ENCODE data around the gene CCDC126. TPM values are rescaled to one million over a fixed set of nuclear protein-coding genes. Genes with fewer than 3 reads are reported as not detected.

CCDC126 gene
- total RNA-seq, 2 donors from 2014 or later = 7.6 to 10.6 TPM

DNA sequence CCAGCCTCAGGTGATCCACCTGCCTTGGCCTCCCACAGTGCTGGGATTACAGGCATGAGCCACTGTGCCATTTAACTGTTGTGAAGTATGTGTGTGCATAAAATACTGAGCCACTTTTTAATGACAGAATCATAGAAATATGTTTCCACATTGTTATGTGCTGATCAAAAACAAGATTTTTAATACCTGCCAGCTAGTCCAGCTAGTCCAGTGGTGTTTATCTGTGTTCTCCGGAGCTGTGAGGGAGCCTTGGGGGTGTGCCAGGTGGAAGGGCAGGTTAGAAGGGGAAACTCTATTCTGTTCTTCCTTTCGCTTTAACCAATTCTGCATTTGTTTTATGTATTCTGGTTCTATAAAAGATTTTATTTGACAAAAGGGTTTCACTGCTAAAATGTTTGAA is 89.8 kb downstream of the CCDC126 start:
- Histone ChIP-seq H3K36me3 (no peaks in the 10 kb centered on the region), H3K4me1 (no peaks in the 10 kb centered on the region), H3K27ac (no peak overlapping the region), H3K9ac (ENCODE audit: low read depth in 2 of 2, low read length in 2 of 2) (no peak overlapping the region), H3K27me3 (no peaks in the 10 kb centered on the region), H3K4me3 (no peak overlapping the region), H3K9me3 (no peaks in the 10 kb centered on the region)
- TF ChIP-seq, protein P1, sequence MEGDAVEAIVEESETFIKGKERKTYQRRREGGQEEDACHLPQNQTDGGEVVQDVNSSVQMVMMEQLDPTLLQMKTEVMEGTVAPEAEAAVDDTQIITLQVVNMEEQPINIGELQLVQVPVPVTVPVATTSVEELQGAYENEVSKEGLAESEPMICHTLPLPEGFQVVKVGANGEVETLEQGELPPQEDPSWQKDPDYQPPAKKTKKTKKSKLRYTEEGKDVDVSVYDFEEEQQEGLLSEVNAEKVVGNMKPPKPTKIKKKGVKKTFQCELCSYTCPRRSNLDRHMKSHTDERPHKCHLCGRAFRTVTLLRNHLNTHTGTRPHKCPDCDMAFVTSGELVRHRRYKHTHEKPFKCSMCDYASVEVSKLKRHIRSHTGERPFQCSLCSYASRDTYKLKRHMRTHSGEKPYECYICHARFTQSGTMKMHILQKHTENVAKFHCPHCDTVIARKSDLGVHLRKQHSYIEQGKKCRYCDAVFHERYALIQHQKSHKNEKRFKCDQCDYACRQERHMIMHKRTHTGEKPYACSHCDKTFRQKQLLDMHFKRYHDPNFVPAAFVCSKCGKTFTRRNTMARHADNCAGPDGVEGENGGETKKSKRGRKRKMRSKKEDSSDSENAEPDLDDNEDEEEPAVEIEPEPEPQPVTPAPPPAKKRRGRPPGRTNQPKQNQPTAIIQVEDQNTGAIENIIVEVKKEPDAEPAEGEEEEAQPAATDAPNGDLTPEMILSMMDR (IDR thresholded peaks at IDR 0.05) = no peak
- intact Hi-C loops (cut with DNase I) = no loop called here
- DNase-seq = no peak

GRCh38 chr7:23689165-23689564 is 92.0 kb downstream of the CCDC126 start:
- Histone ChIP-seq H3K4me3 (no peak overlapping the region), H3K27me3 (no peaks in the 10 kb centered on the region), H3K9ac (ENCODE audit: low read depth in 2 of 2, low read length in 2 of 2) (no peak overlapping the region), H3K9me3 (no peaks in the 10 kb centered on the region), H3K4me1 (no peaks in the 10 kb centered on the region), H3K27ac (no peak overlapping the region), H3K36me3 (no peaks in the 10 kb centered on the region)
- TF ChIP-seq, protein P1 (IDR thresholded peaks at IDR 0.05) = no peak
- DNase-seq = no peak
- intact Hi-C loops (cut with DNase I) = no loop called here

DNA sequence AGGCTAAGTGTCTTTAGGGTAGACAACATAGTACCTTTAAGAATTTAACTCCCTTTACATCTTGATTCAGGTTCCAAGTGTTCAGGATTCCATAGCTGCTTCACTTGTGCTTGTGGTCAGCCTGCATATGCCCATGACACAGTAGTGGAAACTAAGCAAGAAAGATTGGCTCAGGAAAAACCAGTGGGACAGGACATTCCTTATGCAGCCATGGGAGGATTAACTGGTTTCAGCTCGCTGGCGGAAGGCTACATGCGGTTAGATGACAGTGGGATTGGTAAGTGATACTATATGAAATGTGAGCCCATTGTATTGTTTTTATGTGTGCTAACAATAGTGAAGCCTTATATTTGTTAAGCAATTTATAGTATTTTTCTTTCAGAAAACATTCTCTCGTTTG is 94.1 kb downstream of the CCDC126 start:
- no peak overlapping the region for H3K9ac ChIP-seq (ENCODE audit: low read depth in 2 of 2, low read length in 2 of 2)
- no peaks in the 10 kb centered on the region for H3K27me3 ChIP-seq
- H3K9me3 ChIP-seq = no peaks in the 10 kb centered on the region
- no peaks in the 10 kb centered on the region for H3K4me1 ChIP-seq
- no peak overlapping the region for H3K27ac ChIP-seq
- H3K4me3 ChIP-seq = no peak overlapping the region
- intact Hi-C loops (cut with DNase I) = no loop called here
- TF ChIP-seq, protein P1 (IDR thresholded peaks at IDR 0.05) = no peak
- DNase-seq = no peak
- H3K36me3 ChIP-seq = no peaks in the 10 kb centered on the region

- TF ChIP-seq, protein P1 (IDR thresholded peaks at IDR 0.05) = no peak
- Histone ChIP-seq H3K27ac (no peak overlapping the region), H3K9me3 (no peaks in the 10 kb centered on the region), H3K9ac (ENCODE audit: low read depth in 2 of 2, low read length in 2 of 2) (no peak overlapping the region), H3K36me3 (no peaks in the 10 kb centered on the region), H3K27me3 (no peaks in the 10 kb centered on the region), H3K4me1 (no peaks in the 10 kb centered on the region), H3K4me3 (no peak overlapping the region)
- intact Hi-C loops (cut with DNase I) = no loop called here
- DNase-seq = no peak
These were observed 96.0 kb downstream of the CCDC126 start for GRCh38 chr7:23693224-23693623.

Other genes with a start within 250 kb of the CCDC126 start
- 1 to 10 TPM in 1 of 2 donors, under 1 TPM in 1; 0.24 to 1.2 TPM for gene IGF2BP3, start 126.9 kb upstream of the CCDC126 start, total RNA-seq
- 10 to 100 TPM; 73.2 to 83.3 TPM for gene TRA2A, start 65.4 kb upstream of the CCDC126 start, total RNA-seq
- gene FAM221A, start 82.8 kb downstream of the CCDC126 start, total RNA-seq = 10 to 100 TPM; 11.1 to 18.5 TPM
- under 1 TPM; 0.77 to 0.96 TPM for gene STK31, start 112.8 kb downstream of the CCDC126 start, total RNA-seq

All from colonic mucosa (tissue), 4 donors.